K562 (cell line): ENCODE results near the gene SLC26A5.

Experiments used
- ATF7 ChIP-seq: fragments of 450-650 bp; IDR thresholded peaks from 2 replicates; pipeline ENCODE4 v1.7.1; 2014; ENCODE audit warnings: mild to moderate bottlenecking, moderate library complexity
- CCAR2 ChIP-seq: fragments of 200-400 bp; formaldehyde crosslinking; IDR thresholded peaks from 2 replicates; pipeline ENCODE4 v1.6.1; 2017; ENCODE audit warnings: mild to moderate bottlenecking, low read depth, low read length
- CTCF ChIP-seq, 3 experiments: IDR thresholded peaks in 2 of 3; conservative IDR thresholded peaks in 1 of 3; 2 replicates each; pipeline ENCODE4 v1.5.1; 2011 to 2012; ENCODE audit warnings: low read length in 3 of 3, mild to moderate bottlenecking in 3 of 3, control low read depth in 2 of 3, improper control_type of control experiment in 1 of 3, inconsistent platforms in 1 of 3, low read depth in 1 of 3, mixed read lengths in 1 of 3, moderate library complexity in 1 of 3; ENCODE audit not compliant: insufficient read depth in 2 of 3
- ELF1 ChIP-seq: fragments of 200-800 bp; sonication (Bioruptor generic); IDR thresholded peaks from 2 replicates; pipeline ENCODE4 v1.6.1; 2016; ENCODE audit warnings: missing genetic modification characterization, missing compliant biosample characterization
- JUN ChIP-seq, 2 experiments: sonication (generic) in 1 of 2; formaldehyde crosslinking in 1 of 2; IDR thresholded peaks; 2 replicates each; pipeline versions ENCODE4 v1.6.1 to v1.8.0; 2012 to 2022; ENCODE audit warnings: borderline replicate concordance in 2 of 2, mild to moderate bottlenecking in 2 of 2, improper control_type of control experiment in 1 of 2, low read depth in 1 of 2, low read length in 1 of 2, missing genetic modification reagents in 1 of 2
- JUND ChIP-seq, 2 experiments: IDR thresholded peaks; 2 replicates in 1 of 2; 3 replicates in 1 of 2; pipeline ENCODE4 v1.6.1; 2011; ENCODE audit warnings: borderline replicate concordance in 2 of 2, low read depth in 2 of 2, low read length in 2 of 2, improper control_type of control experiment in 1 of 2, missing biosample characterization in 1 of 2, missing genetic modification characterization in 1 of 2, missing genetic modification reagents in 1 of 2
- POLR2AphosphoS5 ChIP-seq: IDR thresholded peaks from 2 replicates; pipeline ENCODE4 v1.6.1; 2011; ENCODE audit warnings: mild to moderate bottlenecking, low read depth, low read length, moderate library complexity; ENCODE audit not compliant: control insufficient read depth, insufficient read depth
- POLR2B ChIP-seq: fragments of 450-650 bp; IDR thresholded peaks from 2 replicates; pipeline ENCODE4 v1.6.1; 2018; ENCODE audit warnings: low read depth; ENCODE audit not compliant: partially characterized antibody
- SREBF2 ChIP-seq: sonication (generic); formaldehyde crosslinking; IDR thresholded peaks from 2 replicates; pipeline ENCODE4 v1.4.0; 2020; ENCODE audit warnings: mild to moderate bottlenecking, missing genetic modification reagents
- STAG1 ChIP-seq: sonication (generic); formaldehyde crosslinking; IDR thresholded peaks from 2 replicates; pipeline ENCODE4 v1.5.0; 2020; ENCODE audit warnings: missing genetic modification reagents, borderline replicate concordance
- TCF7L2 ChIP-seq: fragments of 150-350 bp; IDR thresholded peaks from 2 replicates; pipeline ENCODE4 v1.6.1; 2016; ENCODE audit warnings: low read depth, mild to moderate bottlenecking, low read length, moderate library complexity
- ZBTB26 ChIP-seq: fragments of 450-650 bp; formaldehyde crosslinking; IDR thresholded peaks from 2 replicates; pipeline ENCODE4 v1.4.0; 2022; ENCODE audit warnings: missing genetic modification characterization
- ZNF121 ChIP-seq: sonication (generic); formaldehyde crosslinking; conservative IDR thresholded peaks from 2 replicates; pipeline ENCODE4 v1.8.0; 2022; ENCODE audit warnings: missing genetic modification reagents
- ZNF609 ChIP-seq: sonication (generic); formaldehyde crosslinking; IDR thresholded peaks from 2 replicates; pipeline ENCODE4 v1.8.1; 2023; ENCODE audit warnings: missing genetic modification reagents, mild to moderate bottlenecking, borderline replicate concordance

GRCh38 chr7:103425177-103425576 lies 20.8 kb downstream of the SLC26A5 start:
- TF ChIP-seq JUND (IDR thresholded peaks at IDR 0.05; ENCODE audit: borderline replicate concordance, low read depth, low read length) (no peak), JUND (tag; IDR thresholded peaks at IDR 0.05; ENCODE audit: borderline replicate concordance, low read depth, low read length) (no peak), TCF7L2 (no peak), ZBTB26 (no peak), ZNF121 (CRISPR knock-in tag) (no peak), JUN (IDR thresholded peaks at IDR 0.05; ENCODE audit: borderline replicate concordance, low read depth, low read length) (no peak), JUN (CRISPR knock-in tag; IDR thresholded peaks at IDR 0.05; ENCODE audit: borderline replicate concordance) (no peak), POLR2AphosphoS5 (no peak), SREBF2 (no peak), STAG1 (CRISPR knock-in tag) (no peak), CTCF (IDR thresholded peaks at IDR 0.05 in 2 of 3, conservative IDR thresholded peaks at IDR 0.05 in 1 of 3; ENCODE audit: insufficient read depth in 2 of 3, low read depth in 1 of 3, low read length in 3 of 3) (peak in 2 of 3 experiments; percentile 33 to 35; a peak in 4 of 6 replicates), ATF7 (no peak), CCAR2 (no peak), POLR2B (no peak), ELF1 (no peak), ZNF609 (CRISPR knock-in tag) (no peak)
